HepG2 (cell line): ENCODE measurements around the gene PEAR1.

ENCODE experiments used
- CTCF ChIP-seq: sonication (generic); formaldehyde crosslinking; IDR thresholded peaks from 2 replicates; pipeline ENCODE4 v1.5.0; 2020; ENCODE audit warnings: mild to moderate bottlenecking, missing genetic modification reagents, moderate library complexity
- FOXP1 ChIP-seq, 2 experiments: fragments of 450-650 bp in 1 of 2; IDR thresholded peaks; 2 replicates each; pipeline ENCODE4 v1.6.1; 2017 to 2018; ENCODE audit warnings: antibody characterized with exemption in 1 of 2
- FUBP1 ChIP-seq: sonication (generic); formaldehyde crosslinking; IDR thresholded peaks from 2 replicates; pipeline ENCODE4 v1.5.1; 2020; ENCODE audit warnings: missing genetic modification reagents, mild to moderate bottlenecking, borderline replicate concordance
- HDAC2 ChIP-seq: sonication (generic); formaldehyde crosslinking; IDR thresholded peaks from 2 replicates; pipeline ENCODE4 v1.4.0; 2020; ENCODE audit warnings: missing genetic modification reagents
- HMG20A ChIP-seq: IDR thresholded peaks from 2 replicates; pipeline ENCODE4 v1.6.1; 2016; ENCODE audit warnings: borderline replicate concordance
- NBN ChIP-seq: fragments of 450-650 bp; conservative IDR thresholded peaks from 2 replicates; pipeline ENCODE4 v1.6.1; 2017
- POLR2A ChIP-seq, 2 experiments: IDR thresholded peaks; 2 replicates each; pipeline ENCODE4 v1.6.1; 2011; ENCODE audit warnings: low read depth in 2 of 2, low read length in 2 of 2, mild to moderate bottlenecking in 1 of 2, moderate library complexity in 1 of 2; ENCODE audit not compliant: insufficient read depth in 1 of 2
- SIN3A ChIP-seq: IDR thresholded peaks from 2 replicates; pipeline ENCODE4 v1.6.1; 2011; ENCODE audit warnings: low read depth, mild to moderate bottlenecking, control low read depth, low read length, borderline replicate concordance
- USF2 ChIP-seq, 2 experiments: sonication (generic) in 1 of 2; formaldehyde crosslinking in 1 of 2; IDR thresholded peaks; 2 replicates each; pipeline versions ENCODE4 v1.5.1 to v1.6.1; 2011 to 2020; ENCODE audit warnings: borderline replicate concordance in 1 of 2, low read depth in 1 of 2, low read length in 1 of 2, mild to moderate bottlenecking in 1 of 2, missing genetic modification reagents in 1 of 2, moderate library complexity in 1 of 2
- ZFX ChIP-seq: sonication (generic); formaldehyde crosslinking; IDR thresholded peaks from 2 replicates; pipeline ENCODE4 v1.4.0; 2020; ENCODE audit warnings: mild to moderate bottlenecking, low read depth, missing genetic modification reagents, moderate library complexity
- ZNF24 ChIP-seq: fragments of 450-650 bp; IDR thresholded peaks from 2 replicates; pipeline ENCODE4 v1.6.1; 2017; ENCODE audit warnings: antibody characterized with exemption, mild to moderate bottlenecking
- ZNF496 ChIP-seq: sonication (generic); formaldehyde crosslinking; IDR thresholded peaks from 2 replicates; pipeline ENCODE4 v1.8.1; 2023; ENCODE audit warnings: mild to moderate bottlenecking, moderate library complexity, missing genetic modification reagents; ENCODE audit not compliant: insufficient replicate concordance
- ZNF766 ChIP-seq: sonication (generic); formaldehyde crosslinking; IDR thresholded peaks from 2 replicates; pipeline ENCODE4 v1.5.0; 2020; ENCODE audit warnings: missing genetic modification reagents, borderline replicate concordance
- ZSCAN22 ChIP-seq: sonication (generic); formaldehyde crosslinking; IDR thresholded peaks from 2 replicates; pipeline ENCODE4 v1.4.0; 2020; ENCODE audit warnings: mild to moderate bottlenecking, missing genetic modification reagents

GRCh38 chr1:156920233-156921052 lies 26.9 kb downstream of the PEAR1 start, which contains the start of gene LRRC71:
- TF ChIP-seq FUBP1 (no peak), CTCF (peak; percentile 91), ZSCAN22 (no peak), ZNF766 (CRISPR knock-in tag) (no peak), HDAC2 (no peak), SIN3A (no peak), ZNF24 (no peak), USF2 (IDR thresholded peaks at IDR 0.05; ENCODE audit: low read depth, low read length) (no peak), USF2 (CRISPR knock-in tag; IDR thresholded peaks at IDR 0.05; ENCODE audit: borderline replicate concordance) (no peak), HMG20A (no peak), POLR2A (IDR thresholded peaks at IDR 0.05; ENCODE audit: insufficient read depth in 1 of 2, low read depth in 2 of 2, low read length in 2 of 2) (no peak), ZNF496 (CRISPR knock-in tag) (no peak), ZFX (CRISPR knock-in tag) (peak; percentile 42; the same call in 1 of the 2 replicates), FOXP1 (IDR thresholded peaks at IDR 0.05) (no peak), FOXP1 (CRISPR knock-in tag; IDR thresholded peaks at IDR 0.05) (no peak), NBN (no peak)
